ENCODE measurements around the gene ITGB3.

The ITGB3 gene

GRCh38 chr17:47338026-47338425 is 84.4 kb downstream of the ITGB3 start:
- DNase-seq (ENCODE audit: low read depth) = no peak

- DNase-seq (ENCODE audit: low read depth) = no peak
These were observed 99.2 kb downstream of the ITGB3 start for GRCh38 chr17:47352848-47353247.

GRCh38 chr17:47358652-47359051 is 105.0 kb downstream of the ITGB3 start:
- DNase-seq (ENCODE audit: low read depth) = no peak

Measured in iris pigment epithelial cell (primary cell).